H9 (cell line): ENCODE data around the gene FLVCR1. TPM values are rescaled to one million over a fixed set of nuclear protein-coding genes. Genes with fewer than 3 reads are reported as not detected.

Source experiments
- DNase-seq: peaks from one replicate; pipeline ENCODE4 v3.0.0-alpha.2; 2017
- H2AFZ ChIP-seq: one replicate; pipeline ENCODE4 v1.6.1; 2013; ENCODE audit warnings: mild to moderate bottlenecking, low read length, control low read depth, moderate library complexity
- H2AK5ac ChIP-seq: 2 replicates; pipeline ENCODE4 v1.6.1; 2013; ENCODE audit warnings: low read length, control low read depth, mixed read lengths; ENCODE audit not compliant: insufficient read length
- H2BK120ac ChIP-seq: one replicate; pipeline ENCODE4 v1.6.1; 2013; ENCODE audit warnings: low read depth, mild to moderate bottlenecking, low read length, control low read depth, inconsistent platforms; ENCODE audit not compliant: poor library complexity, severe bottlenecking
- H2BK12ac ChIP-seq: 2 replicates; pipeline ENCODE4 v1.6.1; 2013; ENCODE audit warnings: low read length, control low read depth, mixed read lengths, low read depth; ENCODE audit not compliant: insufficient read length
- H2BK15ac ChIP-seq: 2 replicates; pipeline ENCODE4 v1.6.1; 2013; ENCODE audit warnings: low read depth, low read length, control low read depth
- H2BK20ac ChIP-seq: one replicate; pipeline ENCODE4 v1.6.1; 2013; ENCODE audit warnings: low read depth, mild to moderate bottlenecking, low read length, control low read depth, inconsistent platforms; ENCODE audit not compliant: poor library complexity, severe bottlenecking
- H2BK5ac ChIP-seq: 2 replicates; pipeline ENCODE4 v1.6.1; 2013; ENCODE audit warnings: low read length, control low read depth, mixed read lengths; ENCODE audit not compliant: insufficient read length
- H3K14ac ChIP-seq: 2 replicates; pipeline ENCODE4 v1.6.1; 2013; ENCODE audit warnings: low read length, control low read depth; ENCODE audit not compliant: insufficient read depth
- H3K18ac ChIP-seq: 2 replicates; pipeline ENCODE4 v1.6.1; 2013; ENCODE audit warnings: low read depth, mild to moderate bottlenecking, mixed read lengths, low read length, control low read depth; ENCODE audit not compliant: insufficient read length
- H3K23ac ChIP-seq: 2 replicates; pipeline ENCODE4 v1.6.1; 2013; ENCODE audit warnings: low read length, control low read depth, mixed read lengths, low read depth; ENCODE audit not compliant: insufficient read length
- H3K23me2 ChIP-seq: 2 replicates; pipeline ENCODE4 v1.6.1; 2013; ENCODE audit warnings: low read depth, mild to moderate bottlenecking, mixed read lengths, low read length, control low read depth; ENCODE audit not compliant: insufficient read length, poor library complexity, severe bottlenecking
- H3K27ac ChIP-seq: 2 replicates; pipeline ENCODE4 v1.5.1; 2013; ENCODE audit warnings: low read length, control low read depth, mixed read lengths, low read depth; ENCODE audit not compliant: insufficient read length
- H3K27me3 ChIP-seq: 2 replicates; pipeline ENCODE4 v1.6.1; 2013; ENCODE audit warnings: low read length, control low read depth, inconsistent platforms; ENCODE audit not compliant: insufficient read depth
- H3K4ac ChIP-seq: 2 replicates; pipeline ENCODE4 v1.6.1; 2013; ENCODE audit warnings: low read depth, mild to moderate bottlenecking, control low read depth, inconsistent platforms, low read length, moderate library complexity
- H3K4me1 ChIP-seq: 2 replicates; pipeline ENCODE4 v1.6.1; 2013; ENCODE audit warnings: low read length, control low read depth, inconsistent platforms; ENCODE audit not compliant: insufficient read depth
- H3K4me2 ChIP-seq: 2 replicates; pipeline ENCODE4 v1.6.1; 2013; ENCODE audit warnings: low read length, control low read depth, mixed read lengths; ENCODE audit not compliant: insufficient read length, insufficient read depth
- H3K56ac ChIP-seq: 2 replicates; pipeline ENCODE4 v1.6.1; 2013; ENCODE audit warnings: low read depth, mild to moderate bottlenecking, mixed read lengths, low read length, control low read depth; ENCODE audit not compliant: insufficient read length
- H3K79me1 ChIP-seq: 2 replicates; pipeline ENCODE4 v1.6.1; 2013; ENCODE audit warnings: low read depth, mild to moderate bottlenecking, moderate library complexity, low read length, control low read depth, inconsistent platforms; ENCODE audit not compliant: insufficient read depth, poor library complexity, severe bottlenecking
- H3K79me2 ChIP-seq: 2 replicates; pipeline ENCODE4 v1.6.1; 2013; ENCODE audit warnings: low read length, control low read depth, inconsistent platforms; ENCODE audit not compliant: insufficient read depth
- H3K9ac ChIP-seq: 2 replicates; pipeline ENCODE4 v1.6.1; 2013; ENCODE audit warnings: low read length, control low read depth, mixed read lengths; ENCODE audit not compliant: insufficient read length; ENCODE audit errors: extremely low read depth
- H3K9me3 ChIP-seq: one replicate; pipeline ENCODE4 v1.6.1; 2013; ENCODE audit warnings: low read depth, low read length, inconsistent platforms; ENCODE audit not compliant: control insufficient read depth
- H3T11ph ChIP-seq: one replicate; pipeline ENCODE4 v1.6.1; 2013; ENCODE audit warnings: mild to moderate bottlenecking, low read length, control low read depth, inconsistent platforms
- H4K20me1 ChIP-seq: one replicate; pipeline ENCODE4 v1.6.1; 2013; ENCODE audit not compliant: control insufficient read depth, insufficient read length, insufficient read depth
- H4K5ac ChIP-seq: 2 replicates; pipeline ENCODE4 v1.6.1; 2013; ENCODE audit warnings: low read depth, mild to moderate bottlenecking, mixed read lengths, low read length, control low read depth; ENCODE audit not compliant: insufficient read length
- H4K8ac ChIP-seq: replicated peaks from 2 replicates; pipeline ENCODE4 v1.6.1; 2013; ENCODE audit warnings: low read length, control low read depth, mixed read lengths, low read depth; ENCODE audit not compliant: insufficient read length
- H4K91ac ChIP-seq: 2 replicates; pipeline ENCODE4 v1.6.1; 2013; ENCODE audit warnings: low read depth, mild to moderate bottlenecking, moderate library complexity, mixed read lengths, low read length, control low read depth; ENCODE audit not compliant: insufficient read length
- H3K27ac Mint-ChIP-seq, 3 experiments: 2 replicates in 2 of 3; 3 replicates in 1 of 3; pipeline ENCODE4 v1.8.0; 2020 to 2021; ENCODE audit warnings: mixed read lengths in 3 of 3, mild to moderate bottlenecking in 1 of 3, moderate library complexity in 1 of 3
- H3K27me3 Mint-ChIP-seq: 2 replicates; pipeline ENCODE4 v1.8.0; 2021; ENCODE audit warnings: low read depth, mild to moderate bottlenecking, moderate library complexity, mixed read lengths
- H3K36me3 Mint-ChIP-seq, 3 experiments: 2 replicates in 2 of 3; 3 replicates in 1 of 3; pipeline ENCODE4 v1.8.0; 2020 to 2021; ENCODE audit warnings: low read depth in 3 of 3, mixed read lengths in 3 of 3; ENCODE audit not compliant: insufficient read depth in 1 of 3
- H3K4me1 Mint-ChIP-seq, 2 experiments: 2 replicates each; pipeline ENCODE4 v1.8.0; 2020; ENCODE audit warnings: mixed read lengths in 2 of 2
- H3K4me3 Mint-ChIP-seq, 2 experiments: 2 replicates in 1 of 2; 3 replicates in 1 of 2; pipeline ENCODE4 v1.8.0; 2020 to 2021; ENCODE audit warnings: mild to moderate bottlenecking in 2 of 2, mixed read lengths in 2 of 2, moderate library complexity in 1 of 2
- H3K9me3 Mint-ChIP-seq, 2 experiments: 2 replicates in 1 of 2; 3 replicates in 1 of 2; pipeline ENCODE4 v1.8.0; 2020; ENCODE audit warnings: mild to moderate bottlenecking in 2 of 2, mixed read lengths in 2 of 2, moderate library complexity in 1 of 2
- WGBS: extraction: QIAGEN DNeasy Blood & Tissue Kit; methylation state at CpG from one replicate; pipeline ENCODE4 v1.1.7; 2013; ENCODE audit warnings: missing lambda C conversion rate, low lambda C conversion rate, mixed read lengths; ENCODE audit not compliant: insufficient read length; ENCODE audit errors: extremely low coverage; 5-methylcytosine and 5-hydroxymethylcytosine counted together
- total RNA-seq: library from RNA; stranded (reverse); gene quantifications from 2 replicates; pipeline ENCODE4 v1.2.1, GENCODE V29; 2021
- TF ChIP-seq, protein P1 (sequence below): fragments of 200-600 bp; sonication (generic); conservative IDR thresholded peaks from 3 replicates; pipeline ENCODE4 v1.8.0; 2021; ENCODE audit warnings: antibody characterized with exemption, mild to moderate bottlenecking

FLVCR1 gene
- total RNA-seq, 1 experiment from 2014 or later, result 55.2 TPM

DNA sequence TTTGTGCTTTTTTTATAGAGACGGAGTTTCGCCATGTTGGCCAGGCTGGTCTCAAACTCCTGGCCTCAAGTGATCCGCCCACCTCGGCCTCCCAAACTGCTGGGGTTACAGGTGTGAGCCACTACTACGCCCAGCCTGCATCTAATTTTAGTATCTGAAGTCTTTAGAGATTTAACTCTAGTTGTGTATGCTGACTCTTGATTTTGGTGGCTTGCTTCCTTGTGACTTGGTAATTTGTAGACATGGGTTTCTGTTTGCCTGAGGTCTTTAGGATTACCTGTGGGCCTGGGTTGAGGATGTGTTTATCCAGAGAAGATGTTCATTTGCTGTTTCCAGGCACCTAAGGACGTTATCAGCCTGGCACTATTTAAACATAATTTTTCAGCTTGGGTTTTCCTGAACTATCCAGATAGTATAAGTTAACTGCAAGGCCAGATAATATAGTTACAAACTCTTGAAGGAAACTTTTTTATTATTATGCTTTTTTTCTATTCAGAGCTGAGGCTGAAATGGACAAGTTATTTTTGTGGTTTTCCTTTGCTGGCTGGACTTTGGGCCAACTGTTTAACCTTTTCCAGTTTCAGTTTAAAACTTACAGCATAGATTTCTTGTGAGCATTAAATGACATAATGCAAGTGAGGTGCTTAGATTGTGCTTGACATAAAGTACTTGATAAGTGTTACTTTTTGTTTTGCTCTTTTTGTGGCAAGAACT, 84.8 kb downstream of the FLVCR1 start:
- WGBS, result no CpG with 5 or more reads among the region's 6 CpGs
- Mint-ChIP-seq H3K9me3 (peaks cover 0 to 4% of the 10 kb centered on the region in 2 experiments; a peak in 3 of 5 replicates), H3K27ac (no peak overlapping the region)

More for the DNA sequence above, 84.8 kb downstream of the FLVCR1 start:
- H3K14ac ChIP-seq, result no peak overlapping the region
- H3K9ac ChIP-seq, result no peak overlapping the region
- no peak overlapping the region for H3K4ac ChIP-seq
- H3K4me3 Mint-ChIP-seq, result no peak overlapping the region
- H3K18ac ChIP-seq, result no peak overlapping the region
- H3K27me3 Mint-ChIP-seq, result no peaks in the 10 kb centered on the region; the same call in 1 of the 2 replicates
- peaks cover 18 to 20% of the 10 kb centered on the region in 2 experiments for H3K4me1 Mint-ChIP-seq
- no peak overlapping the region for H2BK20ac ChIP-seq
- no peaks in the 10 kb centered on the region for H3K79me2 ChIP-seq
- peaks cover 4% of the 10 kb centered on the region; the same call in 1 of the 2 replicates for H3K4me1 ChIP-seq
- H2BK15ac ChIP-seq, result no peak overlapping the region
- no peak overlapping the region for H2AFZ ChIP-seq
- H2AK5ac ChIP-seq, result no peak overlapping the region
- H3K27me3 ChIP-seq, result no peaks in the 10 kb centered on the region
- no peak overlapping the region for H3K23ac ChIP-seq
- peaks cover 0 to 8% (median 3%) of the 10 kb centered on the region in 3 experiments; a peak in 1 of 7 replicates for H3K36me3 Mint-ChIP-seq
- no peak overlapping the region for H2BK12ac ChIP-seq
- no peak overlapping the region for H4K5ac ChIP-seq
- H3K27ac ChIP-seq, result no peak overlapping the region
- no peak overlapping the region for H2BK120ac ChIP-seq
- no peaks in the 10 kb centered on the region for H3K9me3 ChIP-seq
- H3T11ph ChIP-seq, result no peak overlapping the region
- no peaks in the 10 kb centered on the region for H3K23me2 ChIP-seq
- no peak overlapping the region for H3K4me2 ChIP-seq
- no peak for DNase-seq
- no peak overlapping the region for H4K91ac ChIP-seq
- H4K8ac ChIP-seq, result no peak overlapping the region
- no peaks in the 10 kb centered on the region for H3K79me1 ChIP-seq
- no peaks in the 10 kb centered on the region for H4K20me1 ChIP-seq
- no peak overlapping the region for H2BK5ac ChIP-seq
- TF ChIP-seq, protein P1, sequence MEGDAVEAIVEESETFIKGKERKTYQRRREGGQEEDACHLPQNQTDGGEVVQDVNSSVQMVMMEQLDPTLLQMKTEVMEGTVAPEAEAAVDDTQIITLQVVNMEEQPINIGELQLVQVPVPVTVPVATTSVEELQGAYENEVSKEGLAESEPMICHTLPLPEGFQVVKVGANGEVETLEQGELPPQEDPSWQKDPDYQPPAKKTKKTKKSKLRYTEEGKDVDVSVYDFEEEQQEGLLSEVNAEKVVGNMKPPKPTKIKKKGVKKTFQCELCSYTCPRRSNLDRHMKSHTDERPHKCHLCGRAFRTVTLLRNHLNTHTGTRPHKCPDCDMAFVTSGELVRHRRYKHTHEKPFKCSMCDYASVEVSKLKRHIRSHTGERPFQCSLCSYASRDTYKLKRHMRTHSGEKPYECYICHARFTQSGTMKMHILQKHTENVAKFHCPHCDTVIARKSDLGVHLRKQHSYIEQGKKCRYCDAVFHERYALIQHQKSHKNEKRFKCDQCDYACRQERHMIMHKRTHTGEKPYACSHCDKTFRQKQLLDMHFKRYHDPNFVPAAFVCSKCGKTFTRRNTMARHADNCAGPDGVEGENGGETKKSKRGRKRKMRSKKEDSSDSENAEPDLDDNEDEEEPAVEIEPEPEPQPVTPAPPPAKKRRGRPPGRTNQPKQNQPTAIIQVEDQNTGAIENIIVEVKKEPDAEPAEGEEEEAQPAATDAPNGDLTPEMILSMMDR, result no peak
- H3K56ac ChIP-seq, result no peak overlapping the region
